Measurements from ENCODE around the gene C16orf74. TPM values are rescaled to one million over a fixed set of nuclear protein-coding genes. Genes with fewer than 3 reads are reported as not detected.

C16orf74 gene
- total and polyA plus RNA-seq, 2 of the 13 experiments (the other 11 are each of a cell fraction or from before 2014, with no cell fraction given), result 0.13 to 0.29 TPM

- H2AFZ ChIP-seq (ENCODE audit: low read length), result no peak overlapping the region
- intact Hi-C loops (cut with micrococcal nuclease; ENCODE audit: unreplicated experiment) (no loop called here), in situ Hi-C loops (cut with HindIII; ENCODE audit: extremely low pct_ligation_motif_present, low pct_unique_long_range_greater_than_20kb) (no loop called here)
- no peak for TF ChIP-seq ZNF235 (CRISPR knock-in tag; IDR thresholded peaks at IDR 0.05; ENCODE audit: borderline replicate concordance)
- no peak for TF ChIP-seq PRMT3 (CRISPR knock-in tag; IDR thresholded peaks at IDR 0.05; ENCODE audit: borderline replicate concordance, low read depth)
- no peak for TF ChIP-seq ZNF597 (CRISPR knock-in tag; IDR thresholded peaks at IDR 0.05)
- TF ChIP-seq FOSL2 (CRISPR knock-in tag; IDR thresholded peaks at IDR 0.05), result no peak
- no peak for TF ChIP-seq ZNF639 (CRISPR knock-in tag; conservative IDR thresholded peaks at IDR 0.05)
- TF ChIP-seq ZNF800 (CRISPR knock-in tag; IDR thresholded peaks at IDR 0.05), result no peak
- no peak for TF ChIP-seq GABPA (IDR thresholded peaks at IDR 0.05; ENCODE audit: low read depth, low read length)
- no peak for TF ChIP-seq GABPA (CRISPR knock-in tag; IDR thresholded peaks at IDR 0.05; ENCODE audit: low read depth)
- TF ChIP-seq SMARCC2 (IDR thresholded peaks at IDR 0.05), result no peak
- no peak for TF ChIP-seq ZNF354B (CRISPR knock-in tag; IDR thresholded peaks at IDR 0.05)
- no peak for TF ChIP-seq ZSCAN5A (CRISPR knock-in tag; IDR thresholded peaks at IDR 0.05; ENCODE audit: borderline replicate concordance)
- TF ChIP-seq ZNF10 (CRISPR knock-in tag; IDR thresholded peaks at IDR 0.05; ENCODE audit: borderline replicate concordance, low read depth), result no peak
- no peak for TF ChIP-seq ZNF30 (CRISPR knock-in tag; IDR thresholded peaks at IDR 0.05)
- TF ChIP-seq KDM3A (CRISPR knock-in tag; IDR thresholded peaks at IDR 0.05; ENCODE audit: low read depth), result no peak
- no peak for TF ChIP-seq ZFP41 (CRISPR knock-in tag; IDR thresholded peaks at IDR 0.05; ENCODE audit: borderline replicate concordance)
- TF ChIP-seq FOXM1 (CRISPR knock-in tag; IDR thresholded peaks at IDR 0.05), result no peak
- TF ChIP-seq IRF2 (CRISPR knock-in tag; IDR thresholded peaks at IDR 0.05), result no peak
- no peak for TF ChIP-seq ZNF746 (CRISPR knock-in tag; IDR thresholded peaks at IDR 0.05)
- H3K79me2 ChIP-seq (ENCODE audit: insufficient read depth, low read length), result no peaks in the 10 kb centered on the region
- no peak for FAIRE-seq
- ChIA-PET POLR2A (no interaction called here), CTCF (ENCODE audit: low intra/inter-chr PET ratio, low total read pairs) (no interaction called here)
- no TSS peak for BruUV-seq (replicated peaks)
- DNase-seq (ENCODE audit: low spot score), result no peak
- no peak overlapping the region for H3K9ac ChIP-seq (ENCODE audit: insufficient read depth, low read depth, low read length)
- H3K4me3 ChIP-seq (replicated peaks in 1 of 3; ENCODE audit: insufficient read depth in 1 of 3, low read depth in 2 of 3, low read length in 3 of 3), result no peak overlapping the region
- H3K36me3 ChIP-seq (replicated peaks in 1 of 2; ENCODE audit: control insufficient read depth in 1 of 2, insufficient read depth in 2 of 2, low read length in 2 of 2), result no peaks in the 10 kb centered on the region
- 0 out of 5 replicates have a peak, but pooled peaks cover 1 to 5% of the 10 kb centered on the region in 2 experiments for H3K27me3 ChIP-seq (ENCODE audit: control insufficient read depth in 1 of 2, insufficient read depth in 2 of 2, low read length in 2 of 2)
- no peaks in the 10 kb centered on the region for H3K9me3 ChIP-seq (ENCODE audit: low read length)
- no peak overlapping the region for H3K27ac ChIP-seq (ENCODE audit: extremely low read length, insufficient read depth, low read length)
- WGBS (ENCODE audit: low lambda C conversion rate), result 54% methylated on average over 8 of the region's 8 CpGs
- H4K20me1 ChIP-seq (ENCODE audit: insufficient read depth, low read length), result no peaks in the 10 kb centered on the region
- peak; percentile 14 for ATAC-seq
- no peak overlapping the region for H3K4me2 ChIP-seq (ENCODE audit: low read depth, low read length)
- H3K4me1 ChIP-seq (ENCODE audit: insufficient read depth, low read length), result no peaks in the 10 kb centered on the region
Measured at GRCh38 chr16:85767531-85767930, 16.6 kb upstream of the C16orf74 start.
